Measurements from ENCODE around the gene PSPN. TPM values are rescaled to one million over a fixed set of nuclear protein-coding genes. Genes with fewer than 3 reads are reported as not detected.

PSPN gene
- total RNA-seq, 1 donor from 2014 or later = 4.6 TPM

DNA sequence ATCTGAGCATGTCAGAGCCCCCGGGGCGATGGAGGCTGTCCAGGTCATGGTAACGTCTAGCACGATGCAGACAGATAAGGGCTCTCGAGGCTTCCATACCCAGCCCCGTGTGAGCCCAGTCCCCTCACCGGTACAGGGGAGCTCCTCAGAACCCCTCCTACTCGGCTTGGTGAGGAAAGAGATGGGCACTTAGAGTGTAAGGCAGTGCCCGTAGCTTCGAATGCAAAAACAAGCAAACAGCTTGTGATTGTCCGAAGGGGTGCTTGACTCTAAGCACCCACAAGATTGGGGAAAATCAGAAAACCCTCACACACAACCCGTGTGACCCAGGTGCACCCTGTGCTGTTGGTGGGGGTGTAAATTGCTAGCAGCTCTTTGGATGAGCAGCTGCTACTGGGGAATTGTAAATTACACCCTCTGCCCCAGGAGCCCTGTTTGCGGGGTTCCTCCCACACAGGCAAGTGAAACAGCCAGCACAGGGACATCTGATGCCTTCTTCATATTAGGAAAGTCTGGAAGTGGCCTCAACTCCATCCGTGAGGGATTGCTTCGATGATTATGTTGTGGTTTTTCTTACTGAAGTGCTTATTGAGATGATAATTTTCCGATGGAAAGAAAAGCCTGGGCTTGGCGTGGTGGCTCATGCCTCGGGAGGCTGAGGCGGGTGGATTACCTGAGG is 918 bp upstream of the PSPN start:
- Mint-ChIP-seq H3K4me3 (ENCODE audit: unreplicated experiment) (no peak overlapping the region), H3K27ac (ENCODE audit: unreplicated experiment) (no peak overlapping the region), H3K27me3 (ENCODE audit: unreplicated experiment) (peaks cover 11% of the 10 kb centered on the region), H3K4me1 (ENCODE audit: unreplicated experiment) (peaks cover 8% of the 10 kb centered on the region), H3K9me3 (ENCODE audit: unreplicated experiment) (no peaks in the 10 kb centered on the region), H3K36me3 (ENCODE audit: low read depth, unreplicated experiment) (peaks cover 32% of the 10 kb centered on the region)
- no peak for DNase-seq (ENCODE audit: low spot score)
- TF ChIP-seq CTCF (IDR thresholded peaks at IDR 0.05; ENCODE audit: unreplicated experiment) = no peak

DNA sequence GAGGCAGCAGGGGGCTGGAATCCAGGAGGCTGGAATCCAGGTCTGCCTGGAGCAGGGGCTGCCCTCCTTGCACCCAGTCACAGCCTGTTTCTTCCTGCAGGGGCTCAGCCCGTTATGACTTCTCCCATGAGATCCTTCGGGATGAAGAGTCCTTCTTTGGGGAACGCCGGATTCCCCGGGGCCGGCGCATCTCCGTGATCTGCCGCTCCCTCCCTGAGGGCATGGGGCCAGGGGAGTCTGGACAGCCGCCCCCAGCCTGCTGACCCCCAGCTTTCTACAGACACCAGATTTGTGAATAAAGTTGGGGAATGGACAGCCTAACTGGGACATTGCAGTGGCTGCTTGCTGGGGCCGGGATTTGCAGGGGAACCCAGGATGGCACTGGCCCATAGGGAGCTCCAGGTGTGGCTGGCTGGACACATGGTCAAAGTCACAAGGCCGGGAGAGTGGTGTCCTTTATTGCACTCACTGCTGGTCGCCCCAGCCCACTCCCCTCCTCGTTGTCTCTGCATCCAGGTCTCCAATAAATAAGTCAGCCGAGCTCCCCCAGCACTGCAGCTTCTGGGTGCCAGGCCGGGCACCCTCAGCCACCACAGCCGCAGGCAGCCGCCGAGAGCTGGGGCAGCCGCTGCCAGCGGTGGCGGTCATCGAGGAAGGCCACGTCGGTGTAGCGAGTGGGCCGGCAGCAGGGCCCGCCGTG is 872 bp downstream of the PSPN start:
- no peak overlapping the region for H3K27ac Mint-ChIP-seq (ENCODE audit: unreplicated experiment)
- H3K4me3 Mint-ChIP-seq (ENCODE audit: unreplicated experiment) = peak overlapping the region; percentile 31
- DNase-seq (ENCODE audit: low spot score) = no peak
- H3K9me3 Mint-ChIP-seq (ENCODE audit: unreplicated experiment) = no peaks in the 10 kb centered on the region
- H3K27me3 Mint-ChIP-seq (ENCODE audit: unreplicated experiment) = peaks cover 12% of the 10 kb centered on the region
- TF ChIP-seq CTCF (IDR thresholded peaks at IDR 0.05; ENCODE audit: unreplicated experiment) = no peak
- H3K4me1 Mint-ChIP-seq (ENCODE audit: unreplicated experiment) = peaks cover 8% of the 10 kb centered on the region
- H3K36me3 Mint-ChIP-seq (ENCODE audit: low read depth, unreplicated experiment) = peaks cover 17% of the 10 kb centered on the region

DNA sequence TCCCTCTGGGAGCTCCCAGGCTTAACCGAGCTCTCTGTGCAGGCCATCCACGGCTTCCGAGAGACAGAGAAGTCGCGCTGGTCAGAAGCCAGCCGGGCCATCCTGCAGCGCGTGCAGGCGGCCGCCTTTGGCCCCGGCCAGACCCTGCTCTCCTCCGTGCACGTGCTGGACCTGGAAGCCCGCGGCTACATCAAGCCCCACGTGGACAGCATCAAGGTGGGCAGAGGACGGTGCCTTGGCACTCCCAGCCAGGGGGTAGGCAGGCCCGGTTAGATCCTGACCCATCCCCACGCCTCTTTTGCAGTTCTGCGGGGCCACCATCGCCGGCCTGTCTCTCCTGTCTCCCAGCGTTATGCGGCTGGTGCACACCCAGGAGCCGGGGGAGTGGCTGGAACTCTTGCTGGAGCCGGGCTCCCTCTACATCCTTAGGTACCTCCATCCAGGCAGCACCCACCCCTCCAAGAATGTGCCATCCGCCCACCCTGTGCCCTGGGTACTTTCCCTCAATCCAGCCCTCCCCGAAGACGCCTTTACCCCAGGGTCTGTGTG is 1.5 kb downstream of the PSPN start:
- no peak for TF ChIP-seq CTCF (IDR thresholded peaks at IDR 0.05; ENCODE audit: unreplicated experiment)
- Mint-ChIP-seq H3K4me3 (ENCODE audit: unreplicated experiment) (peak overlapping the region; percentile 31), H3K36me3 (ENCODE audit: low read depth, unreplicated experiment) (peaks cover 16% of the 10 kb centered on the region), H3K4me1 (ENCODE audit: unreplicated experiment) (peaks cover 8% of the 10 kb centered on the region), H3K9me3 (ENCODE audit: unreplicated experiment) (no peaks in the 10 kb centered on the region), H3K27me3 (ENCODE audit: unreplicated experiment) (peaks cover 14% of the 10 kb centered on the region), H3K27ac (ENCODE audit: unreplicated experiment) (no peak overlapping the region)
- no peak for DNase-seq (ENCODE audit: low spot score)

GRCh38 chr19:6373813-6374108 is 2.0 kb downstream of the PSPN start:
- H3K9me3 Mint-ChIP-seq (ENCODE audit: unreplicated experiment) = no peaks in the 10 kb centered on the region
- H3K27ac Mint-ChIP-seq (ENCODE audit: unreplicated experiment) = peak overlapping the region; percentile 72
- H3K27me3 Mint-ChIP-seq (ENCODE audit: unreplicated experiment) = peaks cover 15% of the 10 kb centered on the region
- no peak for DNase-seq (ENCODE audit: low spot score)
- TF ChIP-seq CTCF (IDR thresholded peaks at IDR 0.05; ENCODE audit: unreplicated experiment) = no peak
- peak overlapping the region; percentile 89 for H3K4me3 Mint-ChIP-seq (ENCODE audit: unreplicated experiment)
- H3K36me3 Mint-ChIP-seq (ENCODE audit: low read depth, unreplicated experiment) = peaks cover 18% of the 10 kb centered on the region
- peaks cover 8% of the 10 kb centered on the region for H3K4me1 Mint-ChIP-seq (ENCODE audit: unreplicated experiment)
